Measurements from ENCODE around the gene TNXB. TPM values are rescaled to one million over a fixed set of nuclear protein-coding genes. Genes with fewer than 3 reads are reported as not detected.
A peak's percentile ranks its signal among the peaks of the same experiment; 100 is the strongest.

TNXB gene
- total and polyA plus RNA-seq, 9 of the 15 experiments (the other 6 are each of a cell fraction or from before 2014, with no cell fraction given) = 0.14 to 28.1 (median 12.4) TPM

GRCh38 chr6:32153564-32154513, 44.7 kb upstream of the TNXB start, which contains the start of gene PPT2 (continued):
- no peak for TF ChIP-seq NCOA2 (IDR thresholded peaks at IDR 0.05; ENCODE audit: partially characterized antibody in 2 of 2)
- no peak for TF ChIP-seq BRF2 (IDR thresholded peaks at IDR 0.05; ENCODE audit: borderline replicate concordance, insufficient read depth, insufficient read length)
- 0 out of 2 replicates have a peak, but pooled peaks have one; percentile 16 for TF ChIP-seq ZC3H11A (IDR thresholded peaks at IDR 0.05; ENCODE audit: low read depth, low read length)
- peak; percentile 74 for TF ChIP-seq HNRNPLL (IDR thresholded peaks at IDR 0.05; ENCODE audit: low read depth, low read length, poor library complexity, severe bottlenecking)
- TF ChIP-seq KDM1A (IDR thresholded peaks at IDR 0.05) = no peak
- peak in 1 of 2 experiments; percentile 9; a peak in 1 of 4 replicates for TF ChIP-seq ZMIZ1 (IDR thresholded peaks at IDR 0.05; ENCODE audit: low read depth in 2 of 2, low read length in 2 of 2)
- peak; percentile 39 for TF ChIP-seq MAFF (IDR thresholded peaks at IDR 0.05; ENCODE audit: low read length)
- TF ChIP-seq TAF1 (IDR thresholded peaks at IDR 0.05; ENCODE audit: control insufficient read depth, extremely low read depth, insufficient read depth, low read length, severe bottlenecking) = peak; percentile 69
- TF ChIP-seq ZNF121 (CRISPR knock-in tag; conservative IDR thresholded peaks at IDR 0.05) = no peak
- TF ChIP-seq FOXJ2 (tag; IDR thresholded peaks at IDR 0.05) = no peak; the same call in 1 of the 2 replicates
- TF ChIP-seq ZFPM2 (CRISPR knock-in tag; IDR thresholded peaks at IDR 0.05) = no peak; the same call in 1 of the 2 replicates
- no peak for TF ChIP-seq NFATC3 (IDR thresholded peaks at IDR 0.05)
- TF ChIP-seq ZKSCAN1 (IDR thresholded peaks at IDR 0.05; ENCODE audit: low read depth, low read length) = peak; percentile 71
- peak in 1 of 2 experiments; percentile 7; a peak in 1 of 4 replicates for TF ChIP-seq RCOR1 (IDR thresholded peaks at IDR 0.05; ENCODE audit: borderline replicate concordance in 1 of 2, low read depth in 2 of 2, low read length in 2 of 2)
- peak; percentile 67; the same call in 1 of the 2 replicates for TF ChIP-seq POLR2G (IDR thresholded peaks at IDR 0.05; ENCODE audit: low read depth, low read length)
- TF ChIP-seq MYBL2 (IDR thresholded peaks at IDR 0.05; ENCODE audit: low read depth) = no peak
- TF ChIP-seq MYBL2 (CRISPR knock-in tag; IDR thresholded peaks at IDR 0.05; ENCODE audit: borderline replicate concordance) = no peak
- no peak for TF ChIP-seq ADNP (tag; IDR thresholded peaks at IDR 0.05)
- no peak for TF ChIP-seq TAF15 (IDR thresholded peaks at IDR 0.05; ENCODE audit: low read depth, low read length)
- no peak for TF ChIP-seq THRA (IDR thresholded peaks at IDR 0.05)

Measured in K562 (cell line).